DOHH2 (cell line): ENCODE measurements around the gene RPTOR.
A peak's percentile ranks its signal among the peaks of the same experiment; 100 is the strongest.

ENCODE experiments used
- H3F3A ChIP-seq: fragments of 200-600 bp; sonication (generic), shearing (Covaris generic); 2 replicates; pipeline ENCODE4 v1.6.0; 2016; ENCODE audit warnings: antibody characterized with exemption, mild to moderate bottlenecking; ENCODE audit not compliant: control insufficient read depth, insufficient read depth
- H3K27ac ChIP-seq: fragments of 200-600 bp; sonication (generic); 2 replicates; pipeline ENCODE4 v1.5.1; 2014; ENCODE audit warnings: low read depth, mild to moderate bottlenecking, low read length, moderate library complexity
- H3K27me3 ChIP-seq: fragments of 200-600 bp; sonication (generic); 2 replicates; pipeline ENCODE4 v1.6.1; 2014; ENCODE audit warnings: mild to moderate bottlenecking, low read length, mixed read lengths; ENCODE audit not compliant: control insufficient read depth
- H3K36me3 ChIP-seq: fragments of 200-600 bp; sonication (generic); 2 replicates; pipeline ENCODE4 v1.6.1; 2014; ENCODE audit warnings: mild to moderate bottlenecking, low read length, moderate library complexity, mixed read lengths; ENCODE audit not compliant: control insufficient read depth
- H3K4me1 ChIP-seq: fragments of 200-600 bp; sonication (generic); 2 replicates; pipeline ENCODE4 v1.6.1; 2014; ENCODE audit warnings: mild to moderate bottlenecking, low read length, mixed read lengths; ENCODE audit not compliant: control insufficient read depth
- H3K4me2 ChIP-seq: fragments of 200-600 bp; sonication (generic); 2 replicates; pipeline ENCODE4 v1.6.0; 2014; ENCODE audit warnings: mild to moderate bottlenecking, low read length, moderate library complexity
- H3K4me3 ChIP-seq: fragments of 200-600 bp; sonication (generic); 2 replicates; pipeline ENCODE4 v1.5.1; 2014; ENCODE audit warnings: mild to moderate bottlenecking, low read length, mixed read lengths
- H3K79me2 ChIP-seq: fragments of 200-600 bp; sonication (generic); 2 replicates; pipeline ENCODE4 v1.6.1; 2014; ENCODE audit warnings: mild to moderate bottlenecking, low read length, mixed read lengths; ENCODE audit not compliant: control insufficient read depth
- H3K9me2 ChIP-seq: fragments of 200-600 bp; sonication (generic); replicated peaks from 2 replicates; pipeline ENCODE4 v1.6.1; 2014; ENCODE audit warnings: mild to moderate bottlenecking, low read length, mixed read lengths; ENCODE audit not compliant: control insufficient read depth
- H3K9me3 ChIP-seq: fragments of 200-600 bp; sonication (generic); 2 replicates; pipeline ENCODE4 v1.6.1; 2014; ENCODE audit warnings: antibody characterized with exemption, low read length, mixed read lengths; ENCODE audit not compliant: control insufficient read depth, insufficient read depth
- H4K20me1 ChIP-seq: fragments of 200-600 bp; sonication (generic); 2 replicates; pipeline ENCODE4 v1.6.0; 2014; ENCODE audit warnings: low read depth, mild to moderate bottlenecking, antibody characterized with exemption, low read length, moderate library complexity; ENCODE audit not compliant: control insufficient read depth, insufficient read depth
- CTCF ChIP-seq: fragments of 200-600 bp; sonication (generic); IDR thresholded peaks from one replicate; pipeline ENCODE4 v1.5.1; 2014; ENCODE audit warnings: antibody characterized with exemption, mild to moderate bottlenecking, low read depth, low read length; ENCODE audit not compliant: poor library complexity, severe bottlenecking
- EZH2phosphoT487 ChIP-seq: fragments of 200-600 bp; sonication (generic); IDR thresholded peaks from 2 replicates; pipeline ENCODE4 v1.6.1; 2017; ENCODE audit warnings: borderline replicate concordance, mild to moderate bottlenecking, antibody characterized with exemption, low read length, moderate library complexity, mixed read lengths

The RPTOR gene

GRCh38 chr17:80913928-80914821, 369.5 kb downstream of the RPTOR start:
- Histone ChIP-seq H3K9me3 (peaks cover 15% of the 10 kb centered on the region), H3K79me2 (no peaks in the 10 kb centered on the region), H3K27me3 (no peaks in the 10 kb centered on the region), H3K4me2 (peak overlapping the region; percentile 46), H3K27ac (peak overlapping the region; percentile 91), H3F3A (peaks cover 18% of the 10 kb centered on the region), H3K4me3 (peak overlapping the region; percentile 32; the same call in 1 of the 2 replicates), H3K4me1 (peaks cover 56% of the 10 kb centered on the region), H4K20me1 (no peaks in the 10 kb centered on the region), H3K36me3 (peaks cover 36% of the 10 kb centered on the region), H3K9me2 (no peaks in the 10 kb centered on the region)
- no peak for TF ChIP-seq EZH2phosphoT487
- no peak for TF ChIP-seq CTCF

GRCh38 chr17:80916246-80916645, 371.6 kb downstream of the RPTOR start:
- no peaks in the 10 kb centered on the region for H3K79me2 ChIP-seq
- TF ChIP-seq CTCF (no peak), EZH2phosphoT487 (no peak)
- H3F3A ChIP-seq = peaks cover 11% of the 10 kb centered on the region
- no peak overlapping the region for H3K4me3 ChIP-seq
- H3K36me3 ChIP-seq = peaks cover 34% of the 10 kb centered on the region
- peaks cover 15% of the 10 kb centered on the region for H3K9me3 ChIP-seq
- peaks cover 35% of the 10 kb centered on the region for H3K4me1 ChIP-seq
- H3K27me3 ChIP-seq = no peaks in the 10 kb centered on the region
- H4K20me1 ChIP-seq = no peaks in the 10 kb centered on the region
- no peak overlapping the region for H3K27ac ChIP-seq
- H3K9me2 ChIP-seq = no peaks in the 10 kb centered on the region
- no peak overlapping the region for H3K4me2 ChIP-seq

- H3K9me3 ChIP-seq = peaks cover 15% of the 10 kb centered on the region
- peaks cover 18% of the 10 kb centered on the region for H3K4me1 ChIP-seq
- peaks cover 19% of the 10 kb centered on the region for H3K36me3 ChIP-seq
- H3K9me2 ChIP-seq = no peaks in the 10 kb centered on the region
- H3K4me2 ChIP-seq = no peak overlapping the region
- no peaks in the 10 kb centered on the region for H3F3A ChIP-seq
- no peak overlapping the region for H3K27ac ChIP-seq
- no peaks in the 10 kb centered on the region for H3K27me3 ChIP-seq
- no peaks in the 10 kb centered on the region for H4K20me1 ChIP-seq
- no peaks in the 10 kb centered on the region for H3K79me2 ChIP-seq
- TF ChIP-seq CTCF (no peak), EZH2phosphoT487 (no peak)
- no peak overlapping the region for H3K4me3 ChIP-seq
Measured at GRCh38 chr17:80917716-80918560, 373.3 kb downstream of the RPTOR start.
